Stomach (tissue), 4 donors: ENCODE measurements around the gene F11.

Experiments used
- POLR2A ChIP-seq, 4 donors: fragments of 450-650 bp; IDR thresholded peaks; one replicate each; pipeline ENCODE4 v1.6.1; 2016; ENCODE audit warnings: antibody characterized with exemption in 4 of 4, control low read depth in 2 of 4, mild to moderate bottlenecking in 1 of 4, moderate library complexity in 1 of 4
- POLR2AphosphoS5 ChIP-seq, 3 donors: sonication (generic); formaldehyde crosslinking; IDR thresholded peaks; one replicate each; pipeline ENCODE4 v1.6.1; 2016; ENCODE audit warnings: antibody characterized with exemption in 3 of 3
- TF ChIP-seq, protein P1 (sequence below), 7 experiments: fragments of 450-650 bp in 4 of 7; fragments of 200-600 bp in 3 of 7; sonication (generic) in 3 of 7; IDR thresholded peaks; one replicate each; pipeline ENCODE4 v1.5.1; 2016 to 2019; ENCODE audit warnings: antibody characterized with exemption in 7 of 7, control low read depth in 2 of 7, mild to moderate bottlenecking in 1 of 7

DNA sequence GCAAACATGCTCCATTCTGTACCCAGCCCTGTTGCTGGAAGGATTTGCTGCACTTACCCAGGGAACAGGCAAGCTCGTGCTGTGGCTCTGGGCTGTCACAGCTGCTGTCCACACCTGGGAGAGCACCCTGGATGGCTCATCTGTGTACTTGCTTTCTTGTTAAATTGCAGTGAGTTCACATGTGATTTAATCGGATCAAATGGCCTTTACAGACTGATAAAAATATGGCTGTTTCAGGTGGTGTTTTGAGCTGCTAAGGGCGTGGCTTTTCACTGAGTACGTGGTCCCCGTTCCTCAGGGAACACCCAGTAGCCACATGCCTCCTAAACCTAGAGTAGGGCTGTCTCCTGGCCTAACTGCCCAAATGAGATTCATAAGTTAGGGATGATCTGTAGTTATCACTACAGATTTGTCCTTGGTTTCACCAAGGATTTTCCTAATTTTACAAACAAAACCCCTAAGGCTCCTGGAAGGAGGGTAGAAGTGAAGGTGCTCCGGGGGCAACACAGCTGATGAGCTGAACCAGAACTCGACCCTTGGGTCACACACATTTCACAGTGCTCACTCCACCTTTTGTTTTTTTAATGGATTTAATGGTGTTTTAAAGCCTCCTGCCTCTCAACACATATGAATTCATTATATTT, 25.0 kb upstream of the F11 start:
- TF ChIP-seq, protein P1, sequence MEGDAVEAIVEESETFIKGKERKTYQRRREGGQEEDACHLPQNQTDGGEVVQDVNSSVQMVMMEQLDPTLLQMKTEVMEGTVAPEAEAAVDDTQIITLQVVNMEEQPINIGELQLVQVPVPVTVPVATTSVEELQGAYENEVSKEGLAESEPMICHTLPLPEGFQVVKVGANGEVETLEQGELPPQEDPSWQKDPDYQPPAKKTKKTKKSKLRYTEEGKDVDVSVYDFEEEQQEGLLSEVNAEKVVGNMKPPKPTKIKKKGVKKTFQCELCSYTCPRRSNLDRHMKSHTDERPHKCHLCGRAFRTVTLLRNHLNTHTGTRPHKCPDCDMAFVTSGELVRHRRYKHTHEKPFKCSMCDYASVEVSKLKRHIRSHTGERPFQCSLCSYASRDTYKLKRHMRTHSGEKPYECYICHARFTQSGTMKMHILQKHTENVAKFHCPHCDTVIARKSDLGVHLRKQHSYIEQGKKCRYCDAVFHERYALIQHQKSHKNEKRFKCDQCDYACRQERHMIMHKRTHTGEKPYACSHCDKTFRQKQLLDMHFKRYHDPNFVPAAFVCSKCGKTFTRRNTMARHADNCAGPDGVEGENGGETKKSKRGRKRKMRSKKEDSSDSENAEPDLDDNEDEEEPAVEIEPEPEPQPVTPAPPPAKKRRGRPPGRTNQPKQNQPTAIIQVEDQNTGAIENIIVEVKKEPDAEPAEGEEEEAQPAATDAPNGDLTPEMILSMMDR (IDR thresholded peaks at IDR 0.05): no peak
- TF ChIP-seq POLR2A (IDR thresholded peaks at IDR 0.05) (no peak), POLR2AphosphoS5 (IDR thresholded peaks at IDR 0.05) (no peak)
